ENCODE results near the gene RNF169.

RNF169 gene

DNA sequence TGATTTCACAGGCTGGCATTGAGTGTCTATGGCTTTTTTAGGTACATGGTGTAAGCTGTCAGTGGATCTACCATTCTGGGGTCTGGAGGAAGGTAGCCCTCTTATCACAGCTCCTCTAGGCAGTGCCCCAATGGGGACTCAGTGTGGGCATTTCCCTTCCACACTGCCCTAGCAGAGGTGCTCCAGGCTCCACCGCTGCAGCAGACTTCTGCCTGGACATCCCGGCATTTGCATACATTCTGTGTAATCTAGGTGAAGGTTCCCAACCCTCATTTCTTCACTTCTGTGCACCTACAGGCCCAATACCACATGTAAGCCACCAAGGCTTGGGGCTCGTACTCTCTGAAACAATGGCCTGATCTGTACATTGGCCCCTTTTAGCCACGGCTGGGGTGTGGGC, 78.3 kb downstream of the RNF169 start:
- no peak for DNase-seq

DNA sequence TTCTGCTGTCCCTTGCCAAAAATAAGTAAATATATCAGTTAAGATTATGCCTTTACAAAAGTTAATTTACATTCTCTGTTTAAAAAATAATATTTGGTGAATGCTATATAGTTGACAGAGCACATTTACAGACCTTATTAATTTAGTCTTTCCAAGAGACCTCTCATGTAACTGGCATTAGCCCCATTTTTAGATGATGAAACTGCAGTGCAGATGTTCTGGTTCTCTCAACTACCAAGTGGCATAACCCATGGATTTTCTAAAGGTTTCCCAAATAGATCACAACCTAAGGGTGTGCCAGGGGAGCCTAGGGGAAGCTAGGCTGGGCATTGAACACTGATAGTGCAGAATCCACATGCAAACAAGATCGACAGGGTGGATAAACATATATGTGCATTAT, 88.5 kb downstream of the RNF169 start:
- no peak for DNase-seq

DNA sequence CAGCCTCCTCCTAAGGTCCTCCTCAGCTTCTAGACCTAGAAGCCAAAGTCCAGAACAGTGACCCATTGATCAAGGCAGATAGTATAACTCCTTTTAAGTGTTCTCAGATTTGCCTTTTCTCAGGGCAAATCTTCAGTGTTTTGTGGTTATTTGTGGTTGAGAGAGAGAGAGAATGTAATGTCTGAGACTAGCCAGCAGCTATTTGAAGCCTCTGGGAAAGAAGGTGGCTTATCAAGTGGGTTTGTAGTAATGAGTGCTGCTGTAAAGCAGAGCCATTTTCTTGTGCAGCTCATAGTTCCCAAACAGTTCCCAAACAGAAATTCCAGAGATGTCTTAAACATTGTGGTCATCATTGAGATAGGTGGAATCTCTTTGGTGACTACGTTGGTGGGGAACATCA, 89.5 kb downstream of the RNF169 start:
- no peak for DNase-seq

DNA sequence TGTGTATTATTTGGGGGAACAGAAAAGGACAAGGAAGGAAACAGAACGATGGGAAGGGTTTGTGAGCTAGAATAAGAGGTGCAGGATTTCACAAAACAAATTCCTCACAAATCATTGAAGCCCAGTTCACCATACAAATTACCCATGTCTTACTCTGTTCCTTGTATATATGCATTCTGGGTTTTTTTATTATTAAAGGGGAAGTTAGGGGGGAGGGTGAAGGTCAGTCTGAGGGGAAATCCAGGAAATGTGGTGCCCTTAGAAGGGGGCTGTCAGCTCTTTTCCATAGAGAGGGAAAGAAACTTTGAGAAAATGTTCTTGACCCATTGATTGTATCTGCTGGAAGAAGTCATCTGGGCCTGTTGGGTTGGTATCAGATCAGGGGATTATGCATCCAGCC, 90.8 kb downstream of the RNF169 start:
- DNase-seq = no peak

DNA sequence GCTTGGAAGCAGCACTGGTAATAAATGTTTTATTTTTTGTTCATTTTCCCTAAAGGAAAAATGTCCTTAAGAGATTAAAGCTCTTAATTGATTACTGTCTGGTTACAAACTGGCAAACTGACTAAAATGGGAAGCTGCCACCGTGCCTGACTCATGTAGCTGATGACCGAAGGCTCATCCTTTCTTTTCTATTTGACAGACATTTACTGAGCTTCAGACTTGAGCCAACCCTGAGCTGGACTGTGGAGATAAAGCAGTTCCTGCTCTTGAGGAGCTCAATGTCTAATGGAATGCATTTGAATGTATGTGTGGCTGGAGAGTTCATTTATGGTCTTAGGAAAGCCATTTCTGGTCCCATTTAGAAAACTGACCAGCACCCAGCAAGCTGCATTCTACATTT, 91.3 kb downstream of the RNF169 start:
- DNase-seq = no peak

DNA sequence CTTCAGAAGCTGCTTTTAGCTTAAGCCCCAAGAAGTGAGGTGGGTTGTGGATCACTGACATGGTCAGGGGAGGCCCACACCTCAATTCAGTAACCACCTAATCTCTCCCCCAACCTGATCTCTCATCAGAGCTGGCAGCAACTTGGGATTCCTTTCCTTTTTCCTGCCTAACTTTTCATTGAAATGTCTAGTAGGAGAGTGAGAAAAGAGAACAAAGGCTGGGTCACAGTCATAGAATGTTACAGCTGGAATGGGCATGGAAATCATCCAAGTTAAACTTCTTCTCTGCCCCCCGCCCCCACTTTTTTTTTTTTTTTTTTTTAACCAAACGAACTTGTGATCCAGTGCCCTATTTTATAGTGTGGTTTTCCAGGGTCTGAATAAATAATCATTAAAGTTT, 91.8 kb downstream of the RNF169 start:
- DNase-seq = no peak

DNA sequence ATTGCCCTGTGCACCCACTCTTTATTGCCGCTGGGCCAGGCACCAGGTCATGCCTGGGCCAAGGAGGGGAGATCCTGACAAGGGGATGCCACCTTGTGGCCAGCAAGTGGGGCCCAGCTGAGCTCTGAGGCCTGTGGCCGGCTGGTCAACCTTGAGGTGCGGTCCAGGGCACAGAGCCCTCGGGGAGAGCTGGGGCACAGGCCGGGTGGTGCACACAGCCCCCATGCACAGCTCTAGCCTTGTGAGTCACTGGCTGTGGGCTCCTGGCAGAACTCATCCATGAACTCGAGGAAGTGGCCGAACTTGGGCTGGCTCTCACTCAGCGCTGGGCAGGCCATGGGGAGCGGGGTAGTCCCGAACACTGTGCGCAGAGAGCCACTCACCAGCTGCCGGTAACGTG, 94.3 kb downstream of the RNF169 start:
- no peak for DNase-seq

DNA sequence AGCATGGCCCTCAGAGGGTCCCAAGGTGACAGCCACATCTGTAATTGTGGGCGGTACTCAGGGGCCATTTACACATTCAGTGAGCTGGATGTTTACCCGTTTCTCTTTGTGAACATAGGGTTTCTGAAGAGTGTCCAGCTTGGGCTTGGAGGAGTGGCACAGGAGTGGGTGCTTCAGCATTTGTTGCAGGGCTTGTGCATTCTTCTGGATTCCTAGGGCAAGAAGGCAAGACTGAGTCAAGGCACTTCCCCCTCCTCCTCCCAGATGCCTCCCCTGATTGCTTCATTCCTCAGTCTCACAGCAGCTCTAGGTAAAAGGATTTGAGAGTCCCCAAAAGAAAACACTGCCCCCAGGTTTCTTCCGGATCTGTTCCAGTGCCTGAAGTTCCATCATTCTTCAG, 95.4 kb downstream of the RNF169 start:
- no peak for DNase-seq

DNA sequence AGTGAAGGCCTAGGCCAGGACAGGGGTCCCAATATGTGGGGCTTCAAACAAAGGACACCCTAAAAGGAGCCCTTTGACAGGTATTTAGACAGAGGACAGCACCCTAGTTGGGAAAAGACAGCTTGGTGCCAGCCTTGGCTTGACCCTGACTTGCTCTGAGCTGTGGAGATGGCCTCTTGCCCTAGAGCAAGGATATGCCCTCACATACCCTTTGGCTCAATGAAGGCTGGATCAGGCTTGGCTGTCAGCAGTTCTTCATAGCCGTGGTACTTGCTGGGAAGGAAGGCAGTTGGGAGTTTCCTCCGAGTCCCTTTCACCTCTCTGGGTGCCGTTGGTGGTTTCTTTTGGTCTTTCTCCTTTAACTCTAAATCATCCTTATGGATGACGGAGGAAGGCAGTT, 96.2 kb downstream of the RNF169 start:
- no peak for DNase-seq

DNA sequence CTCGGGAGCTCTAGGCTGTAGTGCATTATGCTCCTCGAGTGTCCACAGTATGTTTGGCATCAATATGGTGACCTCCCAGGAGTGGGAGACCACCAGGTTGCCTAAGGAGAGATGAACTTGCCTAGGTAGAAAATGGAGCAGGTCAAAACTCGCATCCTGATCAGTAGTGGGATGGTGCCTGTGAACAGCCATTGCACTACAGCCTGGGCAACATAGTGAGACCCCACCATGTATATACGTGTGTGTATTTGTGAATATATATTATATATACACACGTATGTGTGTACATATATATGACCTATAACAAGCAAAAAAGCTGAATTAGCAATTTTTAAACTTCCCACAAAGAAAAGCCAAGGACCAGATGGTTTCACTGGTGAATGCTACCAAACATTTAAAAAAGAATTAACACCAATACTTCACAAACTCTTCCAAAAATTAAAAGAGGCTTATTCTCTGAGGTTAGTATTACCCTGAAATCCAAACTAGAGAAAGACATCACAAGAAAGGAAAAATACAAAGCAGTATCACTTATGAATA, 97.4 kb downstream of the RNF169 start:
- no peak for DNase-seq

DNA sequence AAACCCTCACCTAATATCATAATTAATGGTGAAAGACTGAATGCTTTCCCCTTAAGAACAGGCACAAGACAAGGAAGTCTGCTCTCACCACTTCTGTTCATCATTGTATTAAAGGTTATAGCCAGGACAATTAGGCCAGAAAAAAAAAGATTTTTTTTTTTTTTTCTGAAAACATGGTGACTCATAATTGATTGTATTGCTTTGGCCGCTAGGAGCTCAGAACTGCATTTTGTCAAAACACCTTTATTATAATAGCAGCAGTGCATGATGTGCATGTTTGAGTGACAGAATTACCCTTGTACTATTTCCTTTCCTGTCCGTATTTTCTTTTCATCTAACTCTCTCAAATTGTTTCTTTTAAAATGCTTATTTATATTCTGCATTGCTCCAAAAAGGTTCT, 98.1 kb downstream of the RNF169 start:
- no peak for DNase-seq

DNA sequence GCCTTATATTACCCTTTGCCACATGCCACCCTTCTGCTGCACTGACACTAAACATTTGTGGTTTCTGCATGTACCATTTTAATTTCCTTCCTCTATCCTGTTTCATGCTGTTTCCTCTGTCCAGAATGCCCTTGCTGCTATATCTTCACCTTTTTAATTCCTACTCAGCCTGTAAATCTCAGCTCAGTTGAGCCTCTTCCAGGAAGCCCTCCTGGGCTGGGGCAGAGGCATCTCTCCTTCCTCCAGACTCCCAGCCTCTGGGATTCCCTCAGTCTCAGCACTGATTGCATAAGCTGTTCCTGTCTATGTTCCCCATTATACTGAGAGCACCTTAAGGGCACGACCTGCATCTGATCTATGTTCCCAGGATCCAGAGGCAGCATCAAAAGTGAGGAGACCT, 98.7 kb downstream of the RNF169 start:
- DNase-seq = no peak

DNA sequence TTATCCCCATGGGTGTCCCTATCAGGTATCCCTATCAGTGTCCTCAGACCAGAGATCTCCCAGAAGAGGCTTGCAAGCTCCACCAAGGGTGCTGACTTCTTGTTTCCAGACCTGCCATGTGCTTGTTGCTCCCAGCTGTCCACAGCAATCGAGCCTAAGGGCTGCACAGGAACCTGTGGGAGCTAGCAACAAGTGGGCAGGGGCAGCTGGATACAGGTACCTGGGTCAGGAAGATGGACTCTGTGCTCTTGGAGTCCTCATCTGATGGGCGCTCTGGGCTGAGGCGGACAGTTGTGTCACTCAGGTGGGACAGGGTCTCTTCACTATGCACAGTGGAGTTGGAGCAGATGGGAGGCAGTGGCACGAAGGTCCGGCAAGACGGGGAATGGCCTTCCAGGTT, 99.2 kb downstream of the RNF169 start:
- no peak for DNase-seq

DNA sequence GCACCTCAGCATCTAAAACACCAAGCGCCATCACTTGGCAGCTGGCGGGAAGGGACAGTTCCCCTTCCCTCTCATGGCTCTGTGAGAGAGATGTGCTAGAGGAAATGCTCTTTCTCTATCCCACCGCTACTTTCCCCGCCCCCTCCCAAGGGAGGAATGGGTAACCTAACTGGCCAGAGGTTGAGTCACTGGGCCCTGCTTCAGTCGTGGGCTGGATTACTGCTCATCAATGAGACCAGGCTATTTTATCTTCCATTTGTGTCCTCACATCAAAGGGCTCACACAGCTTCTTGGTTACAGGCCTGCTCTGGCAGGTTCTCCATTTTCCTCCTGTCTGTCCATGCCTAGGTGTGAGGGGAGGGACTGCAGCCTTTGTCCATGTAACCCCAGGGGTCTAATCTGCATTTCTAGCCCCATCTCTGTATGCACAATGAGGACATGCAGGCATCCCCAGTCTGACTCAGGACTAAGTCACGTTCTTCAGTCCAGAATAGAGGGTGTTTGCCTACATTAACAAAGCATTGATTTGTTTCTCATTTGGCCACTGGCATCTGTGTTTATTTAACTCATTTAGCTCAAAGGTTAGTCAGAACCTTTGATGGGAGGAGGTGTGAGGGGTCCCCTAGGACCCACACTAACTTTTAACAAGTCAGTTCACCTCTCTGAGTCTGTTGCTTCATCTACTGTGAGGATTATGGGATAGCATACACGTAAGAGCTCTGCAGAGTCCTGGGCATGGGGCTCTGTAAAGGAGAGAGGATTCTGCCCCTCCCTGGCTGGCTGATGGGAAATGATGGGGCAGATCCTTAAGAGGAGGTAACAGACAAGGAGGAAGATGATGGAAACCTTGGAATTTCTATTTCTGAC, 101.1 kb downstream of the RNF169 start:
- no peak for DNase-seq

DNA sequence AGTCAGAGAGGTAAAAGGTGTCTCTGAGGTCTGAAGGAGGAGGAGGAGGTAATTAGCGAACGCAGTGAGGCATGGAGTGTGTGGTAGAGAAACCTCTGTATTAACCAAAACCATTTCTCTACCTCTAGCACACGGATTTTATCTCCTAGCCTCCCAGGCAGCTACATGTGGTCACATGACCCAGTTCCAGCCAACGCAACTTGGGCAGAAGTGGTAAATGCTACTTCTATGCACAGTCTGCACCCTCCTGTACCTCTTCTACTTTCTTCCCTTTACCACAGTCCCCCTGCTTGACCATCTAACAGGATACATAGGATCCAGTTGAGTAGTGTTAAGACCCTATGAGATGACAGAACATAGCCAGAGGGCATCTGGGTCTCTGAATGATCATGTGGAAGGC, 104.6 kb downstream of the RNF169 start:
- DNase-seq = no peak

DNA sequence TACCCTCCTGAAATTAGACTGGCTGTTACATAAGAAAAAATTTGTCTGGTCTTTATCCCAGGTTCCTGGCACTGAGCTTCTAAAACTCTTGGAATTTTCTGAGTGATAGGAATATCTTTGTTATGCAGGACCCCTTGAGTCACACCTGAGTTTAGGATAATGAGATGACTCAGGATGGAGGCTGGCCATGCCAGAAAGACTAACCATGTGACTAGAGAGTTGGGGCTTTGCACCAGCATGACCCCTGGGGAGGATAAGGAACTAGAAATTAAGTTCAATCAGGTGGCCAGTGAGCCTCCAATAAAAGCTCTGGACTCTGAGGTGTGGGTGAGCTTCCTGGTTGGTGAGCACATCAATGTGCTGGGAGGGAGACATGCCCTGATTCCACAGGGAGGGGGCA, 112.1 kb downstream of the RNF169 start:
- DNase-seq = no peak

DNA sequence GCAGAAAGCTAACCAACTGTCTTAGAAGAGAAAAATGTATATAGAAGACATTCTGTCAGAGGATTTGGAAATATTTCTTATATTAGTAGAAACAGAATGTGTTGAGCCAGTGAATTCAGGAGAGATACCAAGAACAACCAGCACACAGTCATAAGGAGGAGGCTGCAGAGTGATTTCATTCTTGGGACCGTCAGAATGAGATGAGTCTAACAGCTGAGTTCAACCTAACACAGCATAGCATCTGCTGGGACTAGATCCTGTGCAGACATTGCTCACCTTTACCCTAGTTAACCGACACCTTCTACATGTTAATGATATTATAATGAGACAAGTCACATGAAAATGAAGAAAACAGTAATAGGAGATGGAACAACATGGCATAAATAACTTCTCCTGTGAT, 114.8 kb downstream of the RNF169 start:
- DNase-seq = no peak

DNA sequence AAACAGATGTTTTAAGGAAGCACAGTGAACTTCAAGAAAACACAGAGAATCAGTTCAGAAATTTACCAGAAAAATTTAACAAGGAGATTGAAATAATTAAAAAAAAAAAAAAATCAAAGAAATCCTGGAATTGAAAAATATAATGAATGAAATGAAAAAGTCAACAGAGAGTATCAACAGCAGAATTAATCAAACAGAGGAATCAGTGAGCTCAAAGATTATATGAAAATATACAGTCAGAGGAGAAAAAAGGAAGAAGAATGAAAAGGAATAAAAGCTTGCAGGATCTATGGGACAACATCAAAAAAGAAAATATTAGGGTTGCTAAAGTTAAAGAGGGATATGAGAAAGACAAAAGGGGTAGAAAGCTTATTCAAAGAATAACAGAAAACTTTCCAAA, 117.9 kb downstream of the RNF169 start:
- no peak for DNase-seq

DNA sequence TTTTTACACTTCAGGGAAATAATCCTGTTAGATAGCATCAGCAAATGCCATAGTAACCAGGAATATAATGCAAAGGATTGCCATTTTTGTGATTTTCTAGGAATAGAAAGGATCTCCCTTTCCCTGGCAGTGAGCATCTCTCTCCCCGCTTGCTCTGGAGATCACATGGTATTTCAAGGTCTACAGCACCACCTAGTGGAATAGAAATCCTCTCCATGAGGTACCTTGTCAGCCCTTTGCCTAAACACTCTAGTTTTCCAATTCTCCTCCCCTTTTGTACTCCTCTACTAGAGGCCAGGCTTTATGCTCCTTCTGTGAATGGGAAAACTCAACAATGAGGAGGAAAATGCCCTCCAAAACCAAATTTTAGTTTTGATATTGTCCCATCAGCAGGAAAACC, 121.8 kb downstream of the RNF169 start:
- DNase-seq = no peak

DNA sequence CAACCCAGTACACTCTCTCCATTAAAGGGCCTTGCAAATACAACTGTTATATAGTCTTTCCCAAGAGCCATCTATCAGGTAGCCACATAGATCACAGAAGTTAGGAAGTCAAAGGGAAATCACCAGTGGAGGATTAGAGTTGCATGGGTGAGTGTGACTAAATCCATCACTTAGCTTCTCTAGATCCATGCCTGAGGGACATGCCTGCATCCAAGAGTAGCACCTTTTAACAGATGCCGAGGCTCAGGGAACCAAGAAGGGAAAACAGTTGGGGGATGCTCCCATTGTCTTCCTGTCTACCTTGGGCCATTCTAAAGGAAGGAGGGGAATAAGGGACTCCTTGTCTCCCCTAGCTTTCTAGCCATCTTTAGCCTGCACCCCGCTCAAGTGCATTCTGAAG, 122.4 kb downstream of the RNF169 start:
- no peak for DNase-seq

DNA sequence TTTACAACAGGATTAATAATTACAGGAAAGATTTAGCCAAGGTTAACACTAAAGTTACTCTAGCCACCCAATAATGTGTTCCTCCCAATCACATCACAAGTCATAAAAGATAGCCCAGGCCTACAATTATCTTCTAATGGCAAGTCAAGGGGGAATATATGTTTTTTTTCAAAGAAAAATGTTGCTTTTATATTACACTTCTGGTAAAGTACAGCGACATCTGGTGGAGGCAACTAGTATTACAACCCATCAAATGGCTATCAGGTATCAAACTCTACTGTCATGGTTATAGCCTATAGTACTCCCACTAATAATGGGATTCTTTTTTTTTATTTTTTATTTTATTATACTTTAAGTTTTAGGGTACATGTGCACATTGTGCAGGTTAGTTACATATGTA, 128.5 kb downstream of the RNF169 start:
- no peak for DNase-seq
